GM12892 (cell line): ENCODE measurements around the gene CCR5.

ENCODE experiments used
- POLR2A ChIP-seq: IDR thresholded peaks from 2 replicates; pipeline ENCODE4 v1.6.1; 2011; ENCODE audit warnings: low read depth, low read length, control low read depth
- POLR2AphosphoS5 ChIP-seq: IDR thresholded peaks from 2 replicates; pipeline ENCODE4 v1.6.1; 2011; ENCODE audit warnings: low read depth, low read length, control low read depth

DNA sequence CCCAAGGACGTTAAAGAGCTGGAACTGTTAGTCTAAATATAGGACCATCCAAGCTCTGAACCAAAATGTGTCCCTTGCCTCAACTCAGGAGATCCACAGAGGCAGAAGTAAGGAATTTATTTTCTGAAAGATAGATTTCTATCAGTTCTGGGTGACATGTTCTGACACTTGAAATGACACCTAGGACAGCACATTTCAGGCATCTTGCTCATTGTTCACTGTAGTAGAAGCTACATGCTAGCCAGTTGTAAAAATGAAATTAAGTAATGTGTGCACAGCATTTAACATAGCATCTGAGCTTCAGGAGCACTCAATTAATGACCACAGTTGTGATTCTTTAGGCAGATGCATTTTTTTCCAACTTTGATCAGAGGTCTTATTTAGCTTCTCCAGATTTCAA lies 16.3 kb upstream of the CCR5 start:
- TF ChIP-seq POLR2A (no peak), POLR2AphosphoS5 (no peak)
